BLaER1 (cell line): ENCODE measurements around the gene MAP4.

Experiments
- H3K27ac ChIP-seq: shearing (Covaris generic); formaldehyde crosslinking; 2 replicates; pipeline ENCODE4 v1.8.1; 2022
- H3K27me3 ChIP-seq: shearing (Covaris generic); formaldehyde crosslinking; 2 replicates; pipeline ENCODE4 v1.8.1; 2022
- H3K36me3 ChIP-seq: shearing (Covaris generic); formaldehyde crosslinking; 2 replicates; pipeline ENCODE4 v1.8.1; 2022
- H3K4me1 ChIP-seq: shearing (Covaris generic); formaldehyde crosslinking; 2 replicates; pipeline ENCODE4 v1.8.1; 2022
- H3K4me2 ChIP-seq: shearing (Covaris generic); formaldehyde crosslinking; 2 replicates; pipeline ENCODE4 v1.8.1; 2022
- H3K4me3 ChIP-seq: shearing (Covaris generic); formaldehyde crosslinking; 2 replicates; pipeline ENCODE4 v1.8.1; 2022
- H3K9ac ChIP-seq: shearing (Covaris generic); formaldehyde crosslinking; 2 replicates; pipeline ENCODE4 v1.8.1; 2022
- H3K9me3 ChIP-seq: shearing (Covaris generic); formaldehyde crosslinking; 2 replicates; pipeline ENCODE4 v1.8.1; 2022
- H4K20me1 ChIP-seq: shearing (Covaris generic); formaldehyde crosslinking; 2 replicates; pipeline ENCODE4 v1.8.1; 2022
- Cebpa-rat ChIP-seq: shearing (Covaris generic); IDR thresholded peaks from 2 replicates; pipeline ENCODE4 v1.8.1; 2022

Gene MAP4

GRCh38 chr3:47978386-47978785 lies 37.8 kb downstream of the MAP4 start:
- Histone ChIP-seq H3K27ac (no peak overlapping the region), H3K27me3 (no peaks in the 10 kb centered on the region), H3K9ac (no peak overlapping the region), H3K9me3 (no peaks in the 10 kb centered on the region), H3K4me3 (no peak overlapping the region), H3K4me2 (no peak overlapping the region), H4K20me1 (peaks cover 14% of the 10 kb centered on the region; the same call in 1 of the 2 replicates), H3K4me1 (peaks cover 24% of the 10 kb centered on the region), H3K36me3 (peaks cover 14% of the 10 kb centered on the region; the same call in 1 of the 2 replicates)
- no peak for TF ChIP-seq Cebpa-rat

GRCh38 chr3:47976135-47976732 lies 40.0 kb downstream of the MAP4 start:
- Histone ChIP-seq H3K9ac (no peak overlapping the region), H3K4me2 (peak overlapping the region; percentile 69), H3K27ac (peak overlapping the region; percentile 16; the same call in 1 of the 2 replicates)

GRCh38 chr3:47974974-47975470 lies 41.2 kb downstream of the MAP4 start:
- no peak for TF ChIP-seq Cebpa-rat
- Histone ChIP-seq H3K4me1 (peaks cover 24% of the 10 kb centered on the region), H3K4me2 (no peak overlapping the region), H3K9ac (no peak overlapping the region), H3K27me3 (no peaks in the 10 kb centered on the region), H3K36me3 (peaks cover 14% of the 10 kb centered on the region; the same call in 1 of the 2 replicates), H3K9me3 (no peaks in the 10 kb centered on the region), H4K20me1 (no peaks in the 10 kb centered on the region; the same call in 1 of the 2 replicates), H3K4me3 (no peak overlapping the region), H3K27ac (no peak overlapping the region)

More at GRCh38 chr3:47976135-47976732, 40.0 kb downstream of the MAP4 start:
- Histone ChIP-seq H3K4me3 (no peak overlapping the region), H3K36me3 (peaks cover 14% of the 10 kb centered on the region; the same call in 1 of the 2 replicates), H4K20me1 (peaks cover 3% of the 10 kb centered on the region; the same call in 1 of the 2 replicates), H3K4me1 (peaks cover 24% of the 10 kb centered on the region), H3K9me3 (no peaks in the 10 kb centered on the region), H3K27me3 (no peaks in the 10 kb centered on the region)
- no peak for TF ChIP-seq Cebpa-rat

GRCh38 chr3:47971081-47971480 lies 45.1 kb downstream of the MAP4 start:
- no peak for TF ChIP-seq Cebpa-rat
- Histone ChIP-seq H3K4me2 (no peak overlapping the region), H3K36me3 (peaks cover 8% of the 10 kb centered on the region; the same call in 1 of the 2 replicates), H3K9ac (no peak overlapping the region), H3K9me3 (no peaks in the 10 kb centered on the region), H3K27ac (no peak overlapping the region), H3K4me3 (no peak overlapping the region), H4K20me1 (no peaks in the 10 kb centered on the region), H3K4me1 (peaks cover 16% of the 10 kb centered on the region), H3K27me3 (no peaks in the 10 kb centered on the region)

GRCh38 chr3:47964740-47965139 lies 51.5 kb downstream of the MAP4 start:
- Histone ChIP-seq H3K27ac (no peak overlapping the region), H3K36me3 (peaks cover 12% of the 10 kb centered on the region), H3K4me3 (no peak overlapping the region), H3K4me2 (no peak overlapping the region), H3K9ac (no peak overlapping the region), H3K9me3 (no peaks in the 10 kb centered on the region), H3K27me3 (no peaks in the 10 kb centered on the region), H3K4me1 (peaks cover 8% of the 10 kb centered on the region), H4K20me1 (no peaks in the 10 kb centered on the region)
- no peak; the same call in 1 of the 2 replicates for TF ChIP-seq Cebpa-rat

- Histone ChIP-seq H3K36me3 (peaks cover 14% of the 10 kb centered on the region), H3K4me1 (peaks cover 5% of the 10 kb centered on the region), H3K4me3 (no peak overlapping the region), H3K4me2 (no peak overlapping the region), H3K27me3 (no peaks in the 10 kb centered on the region), H3K27ac (no peak overlapping the region), H4K20me1 (0 out of 2 replicates have a peak, but pooled peaks cover 4% of the 10 kb centered on the region), H3K9ac (no peak overlapping the region), H3K9me3 (no peaks in the 10 kb centered on the region)
- TF ChIP-seq Cebpa-rat, result no peak
Measured at GRCh38 chr3:47961815-47962606, 54.2 kb downstream of the MAP4 start.

- Histone ChIP-seq H3K9ac (no peak overlapping the region), H3K4me1 (peaks cover 5% of the 10 kb centered on the region), H3K36me3 (peaks cover 18% of the 10 kb centered on the region), H3K4me2 (no peak overlapping the region), H3K27ac (no peak overlapping the region), H3K27me3 (no peaks in the 10 kb centered on the region), H3K4me3 (no peak overlapping the region), H4K20me1 (0 out of 2 replicates have a peak, but pooled peaks cover 9% of the 10 kb centered on the region), H3K9me3 (no peaks in the 10 kb centered on the region)
- TF ChIP-seq Cebpa-rat, result no peak
Measured at GRCh38 chr3:47961036-47961435, 55.2 kb downstream of the MAP4 start.

GRCh38 chr3:47956521-47956920 lies 59.7 kb downstream of the MAP4 start:
- TF ChIP-seq Cebpa-rat, result no peak
- H3K4me1 ChIP-seq, result no peaks in the 10 kb centered on the region
- H3K9ac ChIP-seq, result no peak overlapping the region
- 0 out of 2 replicates have a peak, but pooled peaks cover 3% of the 10 kb centered on the region for H3K9me3 ChIP-seq
- H3K27ac ChIP-seq, result no peak overlapping the region
- H3K4me3 ChIP-seq, result no peak overlapping the region
- H3K36me3 ChIP-seq, result peaks cover 21% of the 10 kb centered on the region
- H3K27me3 ChIP-seq, result no peaks in the 10 kb centered on the region
- no peak overlapping the region for H3K4me2 ChIP-seq
- H4K20me1 ChIP-seq, result 0 out of 2 replicates have a peak, but pooled peaks cover 9% of the 10 kb centered on the region

GRCh38 chr3:47954567-47954966 lies 61.6 kb downstream of the MAP4 start:
- no peaks in the 10 kb centered on the region for H3K27me3 ChIP-seq
- H3K27ac ChIP-seq, result no peak overlapping the region
- 0 out of 2 replicates have a peak, but pooled peaks cover 3% of the 10 kb centered on the region for H3K9me3 ChIP-seq
- no peak overlapping the region for H3K4me3 ChIP-seq
- no peak overlapping the region for H3K9ac ChIP-seq
- peaks cover 14% of the 10 kb centered on the region; the same call in 1 of the 2 replicates for H3K36me3 ChIP-seq
- no peak overlapping the region for H3K4me2 ChIP-seq
- no peaks in the 10 kb centered on the region for H3K4me1 ChIP-seq
- H4K20me1 ChIP-seq, result 0 out of 2 replicates have a peak, but pooled peaks cover 9% of the 10 kb centered on the region
- TF ChIP-seq Cebpa-rat, result no peak
